ENCODE measurements around the gene LAMB2.

DNA sequence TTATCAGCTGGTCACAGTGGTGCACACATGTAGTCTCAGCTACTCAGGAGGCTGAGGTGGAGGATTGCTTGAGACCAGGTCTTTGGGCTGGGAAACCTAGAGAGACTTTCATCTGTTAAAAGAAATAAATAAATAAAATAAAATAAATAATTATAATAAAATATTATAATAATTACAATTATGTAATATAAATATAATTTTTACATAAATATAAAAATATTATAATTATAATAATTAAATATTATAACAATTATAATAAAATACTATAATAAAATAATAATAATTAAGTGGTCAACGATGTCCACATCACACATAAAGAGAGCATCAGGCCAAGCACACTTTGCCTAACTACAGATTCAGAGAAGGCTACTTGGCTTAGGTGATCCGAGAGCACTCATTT, 53.6 kb downstream of the LAMB2 start:
- TF ChIP-seq CTCF (conservative IDR thresholded peaks at IDR 0.05; ENCODE audit: low read length), result no peak
- no peak for TF ChIP-seq EZH2phosphoT487 (IDR thresholded peaks at IDR 0.05; ENCODE audit: borderline replicate concordance)
